WTC11 (cell line): ENCODE measurements around the gene MACF1. TPM values are rescaled to one million over a fixed set of nuclear protein-coding genes. Genes with fewer than 3 reads are reported as not detected.

Source experiments
- ATAC-seq: fragments of 200-7000 bp; cut with Tn5 transposase; 2 replicates; pipeline ENCODE4 v1.10.0; 2021; ENCODE audit warnings: mild to moderate bottlenecking, moderate library complexity
- CTCF ChIA-PET: fragments of 300-600 bp; sonication (Branson Sonifier 250); formaldehyde crosslinking; loops from one replicate; lab custom pipeline; 2021; ENCODE audit warnings: antibody characterized with exemption; lab: Charles Lee
- POLR2A ChIA-PET: fragments of 350-600 bp; sonication (Branson Sonifier 250); formaldehyde crosslinking; loops from one replicate; lab custom pipeline; 2021; ENCODE audit warnings: antibody characterized with exemption; lab: Charles Lee
- DNase-seq: peaks from one replicate; pipeline ENCODE4 v3.0.0; 2021; ENCODE audit warnings: low spot score
- H3K27ac Mint-ChIP-seq: 2 replicates; pipeline ENCODE4 v1.8.0; 2021; ENCODE audit warnings: mixed read lengths
- H3K27me3 Mint-ChIP-seq: 2 replicates; pipeline ENCODE4 v1.8.0; 2021; ENCODE audit warnings: low read depth, mild to moderate bottlenecking, moderate library complexity, mixed read lengths
- H3K36me3 Mint-ChIP-seq: 2 replicates; pipeline ENCODE4 v1.8.0; 2021; ENCODE audit warnings: mixed read lengths
- H3K4me1 Mint-ChIP-seq: 2 replicates; pipeline ENCODE4 v1.8.0; 2022; ENCODE audit warnings: mixed read lengths
- H3K4me3 Mint-ChIP-seq: 2 replicates; pipeline ENCODE4 v1.8.0; 2021; ENCODE audit warnings: mild to moderate bottlenecking, moderate library complexity, mixed read lengths
- H3K9me3 Mint-ChIP-seq: 2 replicates; pipeline ENCODE4 v1.8.0; 2021; ENCODE audit warnings: mixed read lengths
- CBFB ChIP-seq: sonication (generic); formaldehyde crosslinking; IDR thresholded peaks from 2 replicates; pipeline ENCODE4 v1.8.1; 2022; ENCODE audit warnings: mild to moderate bottlenecking, low read depth, missing genetic modification reagents
- FOXP1 ChIP-seq: sonication (generic); formaldehyde crosslinking; IDR thresholded peaks from 2 replicates; pipeline ENCODE4 v1.8.0; 2022; ENCODE audit warnings: missing genetic modification reagents, mild to moderate bottlenecking, moderate library complexity, borderline replicate concordance
- IRF2 ChIP-seq: sonication (generic); formaldehyde crosslinking; IDR thresholded peaks from 2 replicates; pipeline ENCODE4 v1.8.0; 2022; ENCODE audit warnings: low read depth, missing genetic modification reagents, borderline replicate concordance
- KAT7 ChIP-seq: sonication (generic); formaldehyde crosslinking; IDR thresholded peaks from 2 replicates; pipeline ENCODE4 v1.8.1; 2023; ENCODE audit warnings: missing genetic modification reagents, mild to moderate bottlenecking, borderline replicate concordance
- MYBL2 ChIP-seq: sonication (generic); formaldehyde crosslinking; IDR thresholded peaks from 2 replicates; pipeline ENCODE4 v1.8.1; 2023; ENCODE audit warnings: mild to moderate bottlenecking, moderate library complexity, missing genetic modification reagents
- NFE2L1 ChIP-seq: sonication (generic); formaldehyde crosslinking; IDR thresholded peaks from 2 replicates; pipeline ENCODE4 v1.8.1; 2023; ENCODE audit warnings: missing genetic modification reagents
- ZBTB21 ChIP-seq: sonication (generic); formaldehyde crosslinking; IDR thresholded peaks from 2 replicates; pipeline ENCODE4 v1.8.1; 2023; ENCODE audit warnings: mild to moderate bottlenecking, missing genetic modification reagents, borderline replicate concordance
- ZNF138 ChIP-seq: sonication (generic); formaldehyde crosslinking; conservative IDR thresholded peaks from 2 replicates; pipeline ENCODE4 v1.8.1; 2022; ENCODE audit warnings: mild to moderate bottlenecking, moderate library complexity, missing genetic modification reagents
- ZNF263 ChIP-seq: sonication (generic); formaldehyde crosslinking; IDR thresholded peaks from 2 replicates; pipeline ENCODE4 v1.8.1; 2022; ENCODE audit warnings: low read depth, mild to moderate bottlenecking, moderate library complexity, missing genetic modification reagents
- ZNF423 ChIP-seq: fragments of 250-450 bp; sonication (Bioruptor Pico); IDR thresholded peaks from 2 replicates; pipeline ENCODE4 v2.1.2; 2022; ENCODE audit warnings: mild to moderate bottlenecking, moderate library complexity
- total RNA-seq: library from RNA; stranded (reverse); gene quantifications from 3 replicates; pipeline ENCODE4 v1.2.3, GENCODE V29; 2021
- TF ChIP-seq, protein P1 (sequence below): sonication (generic); formaldehyde crosslinking; IDR thresholded peaks from 2 replicates; pipeline ENCODE4 v1.8.1; 2023; ENCODE audit warnings: mild to moderate bottlenecking, missing genetic modification reagents, moderate library complexity
- TF ChIP-seq, protein P2 (sequence below): sonication (generic); formaldehyde crosslinking; IDR thresholded peaks from 2 replicates; pipeline ENCODE4 v1.8.0; 2023; ENCODE audit warnings: missing genetic modification reagents
- TF ChIP-seq, protein P3 (sequence below): sonication (generic); formaldehyde crosslinking; IDR thresholded peaks from 2 replicates; pipeline ENCODE4 v1.8.1; 2022; ENCODE audit warnings: missing genetic modification reagents, borderline replicate concordance
- TF ChIP-seq, protein P4 (sequence below): fragments of 250-450 bp; sonication (Bioruptor Pico); conservative IDR thresholded peaks from 2 replicates; pipeline ENCODE4 v1.9.0; 2021; ENCODE audit warnings: mild to moderate bottlenecking
- TF ChIP-seq, protein P5 (sequence below): sonication (generic); formaldehyde crosslinking; IDR thresholded peaks from 2 replicates; pipeline ENCODE4 v1.8.1; 2023; ENCODE audit warnings: mild to moderate bottlenecking, missing genetic modification reagents
- TF ChIP-seq, protein P6 (sequence below): sonication (generic); formaldehyde crosslinking; IDR thresholded peaks from 2 replicates; pipeline ENCODE4 v1.8.1; 2023; ENCODE audit warnings: mild to moderate bottlenecking, missing genetic modification reagents
- TF ChIP-seq, protein P7 (sequence below): sonication (generic); formaldehyde crosslinking; IDR thresholded peaks from 2 replicates; pipeline ENCODE4 v1.8.0; 2022; ENCODE audit warnings: mild to moderate bottlenecking, missing genetic modification reagents
- TF ChIP-seq, protein P8 (sequence below): sonication (generic); formaldehyde crosslinking; IDR thresholded peaks from 2 replicates; pipeline ENCODE4 v1.8.1; 2022; ENCODE audit warnings: mild to moderate bottlenecking, moderate library complexity, missing genetic modification reagents

The MACF1 gene
- total RNA-seq, 1 experiment from 2014 or later: 327 TPM

DNA sequence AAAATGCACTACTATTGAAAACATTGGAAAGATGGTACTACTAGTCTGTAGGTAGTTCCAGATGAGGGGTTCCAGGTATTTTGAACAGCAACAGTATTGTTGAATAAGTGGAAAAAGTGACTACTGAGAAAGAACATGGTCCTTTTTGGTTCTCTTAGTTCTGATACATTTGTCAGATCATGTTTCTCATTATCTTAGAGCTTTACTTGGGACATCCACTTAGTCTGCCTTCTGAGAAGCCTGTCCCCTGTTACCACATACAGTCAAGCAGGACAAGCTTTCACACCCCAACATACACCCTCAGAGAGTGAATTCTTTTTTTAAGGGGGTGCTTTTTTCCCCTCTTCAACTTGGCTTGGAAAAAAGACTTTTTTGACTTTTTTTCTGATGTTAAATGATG lies 41.0 kb upstream of the MACF1 start:
- H3K27ac Mint-ChIP-seq: no peak overlapping the region
- H3K4me1 Mint-ChIP-seq: peaks cover 78% of the 10 kb centered on the region
- H3K4me3 Mint-ChIP-seq: no peak overlapping the region
- POLR2A ChIA-PET: no interaction called here
- no peaks in the 10 kb centered on the region for H3K36me3 Mint-ChIP-seq
- DNase-seq (no peak), ATAC-seq (no peak)
- TF ChIP-seq, protein P1, sequence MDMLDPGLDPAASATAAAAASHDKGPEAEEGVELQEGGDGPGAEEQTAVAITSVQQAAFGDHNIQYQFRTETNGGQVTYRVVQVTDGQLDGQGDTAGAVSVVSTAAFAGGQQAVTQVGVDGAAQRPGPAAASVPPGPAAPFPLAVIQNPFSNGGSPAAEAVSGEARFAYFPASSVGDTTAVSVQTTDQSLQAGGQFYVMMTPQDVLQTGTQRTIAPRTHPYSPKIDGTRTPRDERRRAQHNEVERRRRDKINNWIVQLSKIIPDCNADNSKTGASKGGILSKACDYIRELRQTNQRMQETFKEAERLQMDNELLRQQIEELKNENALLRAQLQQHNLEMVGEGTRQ (CRISPR knock-in tag): no peak
- TF ChIP-seq, protein P2, sequence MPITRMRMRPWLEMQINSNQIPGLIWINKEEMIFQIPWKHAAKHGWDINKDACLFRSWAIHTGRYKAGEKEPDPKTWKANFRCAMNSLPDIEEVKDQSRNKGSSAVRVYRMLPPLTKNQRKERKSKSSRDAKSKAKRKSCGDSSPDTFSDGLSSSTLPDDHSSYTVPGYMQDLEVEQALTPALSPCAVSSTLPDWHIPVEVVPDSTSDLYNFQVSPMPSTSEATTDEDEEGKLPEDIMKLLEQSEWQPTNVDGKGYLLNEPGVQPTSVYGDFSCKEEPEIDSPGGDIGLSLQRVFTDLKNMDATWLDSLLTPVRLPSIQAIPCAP (CRISPR knock-in tag): no peak
- TF ChIP-seq IRF2 (CRISPR knock-in tag) (no peak), ZNF263 (CRISPR knock-in tag) (no peak), ZNF423 (CRISPR knock-in tag) (no peak), ZNF138 (CRISPR knock-in tag) (no peak), CBFB (CRISPR knock-in tag) (no peak), FOXP1 (no peak), ZBTB21 (CRISPR knock-in tag) (no peak), MYBL2 (CRISPR knock-in tag) (no peak), KAT7 (no peak), NFE2L1 (CRISPR knock-in tag) (no peak)
- TF ChIP-seq, protein P3, sequence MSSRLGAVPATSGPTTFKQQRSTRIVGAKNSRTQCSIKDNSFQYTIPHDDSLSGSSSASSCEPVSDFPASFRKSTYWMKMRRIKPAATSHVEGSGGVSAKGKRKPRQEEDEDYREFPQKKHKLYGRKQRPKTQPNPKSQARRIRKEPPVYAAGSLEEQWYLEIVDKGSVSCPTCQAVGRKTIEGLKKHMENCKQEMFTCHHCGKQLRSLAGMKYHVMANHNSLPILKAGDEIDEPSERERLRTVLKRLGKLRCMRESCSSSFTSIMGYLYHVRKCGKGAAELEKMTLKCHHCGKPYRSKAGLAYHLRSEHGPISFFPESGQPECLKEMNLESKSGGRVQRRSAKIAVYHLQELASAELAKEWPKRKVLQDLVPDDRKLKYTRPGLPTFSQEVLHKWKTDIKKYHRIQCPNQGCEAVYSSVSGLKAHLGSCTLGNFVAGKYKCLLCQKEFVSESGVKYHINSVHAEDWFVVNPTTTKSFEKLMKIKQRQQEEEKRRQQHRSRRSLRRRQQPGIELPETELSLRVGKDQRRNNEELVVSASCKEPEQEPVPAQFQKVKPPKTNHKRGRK (CRISPR knock-in tag): no peak
- TF ChIP-seq, protein P4, sequence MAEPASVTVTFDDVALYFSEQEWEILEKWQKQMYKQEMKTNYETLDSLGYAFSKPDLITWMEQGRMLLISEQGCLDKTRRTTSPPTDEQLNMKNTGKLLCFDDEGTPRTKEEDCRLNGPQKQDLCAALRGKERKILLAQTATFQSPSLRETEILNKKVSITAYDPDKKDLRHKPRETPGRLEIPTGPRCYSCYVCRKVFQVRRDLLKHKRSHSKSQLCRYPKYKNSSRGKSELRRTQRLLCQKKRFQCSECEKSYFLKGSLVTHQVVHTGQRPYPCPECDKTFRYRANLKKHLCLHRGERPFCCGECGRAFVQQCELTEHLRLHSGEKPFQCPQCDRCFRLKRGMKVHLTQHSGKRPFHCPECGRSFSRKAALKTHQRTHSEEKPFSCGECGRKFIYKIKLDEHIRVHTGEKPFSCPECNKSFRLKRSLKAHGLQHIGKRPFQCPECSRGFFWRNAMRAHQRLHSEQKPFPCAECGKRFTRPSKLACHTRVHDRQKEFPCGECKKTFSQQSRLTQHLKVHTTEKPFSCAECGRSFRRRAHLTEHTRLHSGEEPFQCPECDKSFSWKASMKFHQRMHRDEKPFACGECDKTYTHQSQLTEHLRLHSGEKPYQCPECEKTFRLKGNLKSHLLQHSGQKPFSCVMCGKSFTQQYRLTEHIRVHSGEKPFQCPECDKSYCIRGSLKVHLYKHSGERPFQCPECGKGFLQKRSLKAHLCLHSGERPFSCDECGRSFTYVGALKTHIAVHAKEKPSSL (CRISPR knock-in tag): no peak
- TF ChIP-seq, protein P5, sequence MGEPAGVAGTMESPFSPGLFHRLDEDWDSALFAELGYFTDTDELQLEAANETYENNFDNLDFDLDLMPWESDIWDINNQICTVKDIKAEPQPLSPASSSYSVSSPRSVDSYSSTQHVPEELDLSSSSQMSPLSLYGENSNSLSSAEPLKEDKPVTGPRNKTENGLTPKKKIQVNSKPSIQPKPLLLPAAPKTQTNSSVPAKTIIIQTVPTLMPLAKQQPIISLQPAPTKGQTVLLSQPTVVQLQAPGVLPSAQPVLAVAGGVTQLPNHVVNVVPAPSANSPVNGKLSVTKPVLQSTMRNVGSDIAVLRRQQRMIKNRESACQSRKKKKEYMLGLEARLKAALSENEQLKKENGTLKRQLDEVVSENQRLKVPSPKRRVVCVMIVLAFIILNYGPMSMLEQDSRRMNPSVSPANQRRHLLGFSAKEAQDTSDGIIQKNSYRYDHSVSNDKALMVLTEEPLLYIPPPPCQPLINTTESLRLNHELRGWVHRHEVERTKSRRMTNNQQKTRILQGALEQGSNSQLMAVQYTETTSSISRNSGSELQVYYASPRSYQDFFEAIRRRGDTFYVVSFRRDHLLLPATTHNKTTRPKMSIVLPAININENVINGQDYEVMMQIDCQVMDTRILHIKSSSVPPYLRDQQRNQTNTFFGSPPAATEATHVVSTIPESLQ (CRISPR knock-in tag): no peak
- TF ChIP-seq, protein P6, sequence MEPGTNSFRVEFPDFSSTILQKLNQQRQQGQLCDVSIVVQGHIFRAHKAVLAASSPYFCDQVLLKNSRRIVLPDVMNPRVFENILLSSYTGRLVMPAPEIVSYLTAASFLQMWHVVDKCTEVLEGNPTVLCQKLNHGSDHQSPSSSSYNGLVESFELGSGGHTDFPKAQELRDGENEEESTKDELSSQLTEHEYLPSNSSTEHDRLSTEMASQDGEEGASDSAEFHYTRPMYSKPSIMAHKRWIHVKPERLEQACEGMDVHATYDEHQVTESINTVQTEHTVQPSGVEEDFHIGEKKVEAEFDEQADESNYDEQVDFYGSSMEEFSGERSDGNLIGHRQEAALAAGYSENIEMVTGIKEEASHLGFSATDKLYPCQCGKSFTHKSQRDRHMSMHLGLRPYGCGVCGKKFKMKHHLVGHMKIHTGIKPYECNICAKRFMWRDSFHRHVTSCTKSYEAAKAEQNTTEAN: no peak
- TF ChIP-seq, protein P7, sequence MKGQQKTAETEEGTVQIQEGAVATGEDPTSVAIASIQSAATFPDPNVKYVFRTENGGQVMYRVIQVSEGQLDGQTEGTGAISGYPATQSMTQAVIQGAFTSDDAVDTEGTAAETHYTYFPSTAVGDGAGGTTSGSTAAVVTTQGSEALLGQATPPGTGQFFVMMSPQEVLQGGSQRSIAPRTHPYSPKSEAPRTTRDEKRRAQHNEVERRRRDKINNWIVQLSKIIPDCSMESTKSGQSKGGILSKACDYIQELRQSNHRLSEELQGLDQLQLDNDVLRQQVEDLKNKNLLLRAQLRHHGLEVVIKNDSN (CRISPR knock-in tag): no peak
- TF ChIP-seq, protein P8, sequence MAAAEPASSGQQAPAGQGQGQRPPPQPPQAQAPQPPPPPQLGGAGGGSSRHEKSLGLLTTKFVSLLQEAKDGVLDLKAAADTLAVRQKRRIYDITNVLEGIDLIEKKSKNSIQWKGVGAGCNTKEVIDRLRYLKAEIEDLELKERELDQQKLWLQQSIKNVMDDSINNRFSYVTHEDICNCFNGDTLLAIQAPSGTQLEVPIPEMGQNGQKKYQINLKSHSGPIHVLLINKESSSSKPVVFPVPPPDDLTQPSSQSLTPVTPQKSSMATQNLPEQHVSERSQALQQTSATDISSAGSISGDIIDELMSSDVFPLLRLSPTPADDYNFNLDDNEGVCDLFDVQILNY (CRISPR knock-in tag): no peak
- no peaks in the 10 kb centered on the region for H3K27me3 Mint-ChIP-seq
- no peaks in the 10 kb centered on the region for H3K9me3 Mint-ChIP-seq
- CTCF ChIA-PET: interaction anchor here (1.2 to 3.9 kb wide), 3 partner anchors 10 to 64 kb away, joined by 3 to 23 read pairs (median 11); no protein-coding TSS in a partner anchor
